Stimulated activated naive CD4-positive, alpha-beta T cell treated with Interleukin-2 at 50 U/mL for 16 hours (primary cell): ENCODE measurements around the gene RPTOR.
"Not testable (repeated sequence)": the region's sequence is repeated elsewhere in the genome, so short reads cannot be mapped to it uniquely, and the experiment has no call there.

Source experiments
- DNase-seq: peaks from one replicate; lab custom pipeline; 2025; lab: John Stamatoyannopoulos, UW

RPTOR gene

GRCh38 chr17:80722661-80723060, 178.0 kb downstream of the RPTOR start:
- DNase-seq, result no peak

DNA sequence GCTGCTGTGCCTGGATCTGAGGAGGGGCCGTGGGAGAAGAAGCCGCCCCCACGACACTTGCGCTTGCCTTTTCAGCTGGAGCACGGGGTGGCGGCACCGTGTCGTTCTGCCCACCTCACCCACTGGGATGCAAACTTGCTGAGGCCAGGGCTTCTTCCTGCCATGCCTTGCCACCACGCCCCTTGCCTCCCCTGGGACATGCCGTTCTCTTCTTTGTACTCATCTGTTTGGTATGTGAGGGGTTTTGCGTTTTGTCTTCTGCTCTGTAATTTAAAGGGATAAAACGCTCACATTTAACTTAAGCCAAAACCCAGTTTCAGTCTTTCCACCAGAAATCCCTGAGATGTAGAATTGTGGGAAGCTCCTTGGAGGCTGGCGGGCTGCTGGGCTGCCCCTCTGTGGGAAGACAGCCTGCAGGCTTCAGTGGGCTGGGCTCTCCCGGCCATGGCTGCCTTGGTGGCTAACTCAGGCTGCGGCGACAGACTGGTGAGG, 180.2 kb downstream of the RPTOR start:
- DNase-seq, result no peak

GRCh38 chr17:80725517-80725916, 180.9 kb downstream of the RPTOR start:
- DNase-seq, result no peak

- DNase-seq, result no peak
Measured at GRCh38 chr17:80726558-80727408, 182.1 kb downstream of the RPTOR start.

DNA sequence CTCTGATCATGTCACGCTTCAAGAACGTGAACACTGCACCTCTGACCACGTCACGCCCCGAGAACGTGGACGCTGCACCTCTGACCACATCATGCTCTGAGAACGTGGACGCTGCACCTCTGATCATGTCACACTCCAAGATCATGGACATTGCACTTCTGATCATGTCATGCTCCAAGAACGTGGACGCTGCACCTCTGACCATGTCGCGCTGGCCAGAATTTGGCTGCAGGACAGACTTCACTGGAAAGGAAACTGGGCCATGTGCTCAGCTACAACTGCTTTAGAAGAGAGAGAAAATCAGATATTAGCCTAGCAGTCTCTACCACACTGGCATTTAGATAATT, 182.7 kb downstream of the RPTOR start:
- no peak for DNase-seq

DNA sequence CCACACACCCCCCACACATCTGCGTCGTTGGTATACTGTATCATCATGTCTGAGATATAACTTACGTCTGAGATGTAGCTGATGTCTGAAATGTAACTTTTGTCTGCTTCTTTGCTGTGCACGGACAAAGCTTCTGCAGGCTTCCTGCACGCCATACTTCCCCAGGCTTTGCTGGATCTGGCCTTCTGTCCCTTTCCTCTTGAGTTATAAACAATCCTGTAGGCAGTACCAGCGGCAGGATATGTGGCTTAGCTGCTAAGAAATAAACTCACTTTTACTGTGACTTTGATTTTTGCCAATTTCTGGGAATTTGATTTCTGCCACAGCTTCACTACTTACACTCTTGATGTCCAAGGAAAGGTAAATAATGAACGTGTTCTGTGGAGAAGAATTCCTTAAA, 184.4 kb downstream of the RPTOR start:
- no peak for DNase-seq

DNA sequence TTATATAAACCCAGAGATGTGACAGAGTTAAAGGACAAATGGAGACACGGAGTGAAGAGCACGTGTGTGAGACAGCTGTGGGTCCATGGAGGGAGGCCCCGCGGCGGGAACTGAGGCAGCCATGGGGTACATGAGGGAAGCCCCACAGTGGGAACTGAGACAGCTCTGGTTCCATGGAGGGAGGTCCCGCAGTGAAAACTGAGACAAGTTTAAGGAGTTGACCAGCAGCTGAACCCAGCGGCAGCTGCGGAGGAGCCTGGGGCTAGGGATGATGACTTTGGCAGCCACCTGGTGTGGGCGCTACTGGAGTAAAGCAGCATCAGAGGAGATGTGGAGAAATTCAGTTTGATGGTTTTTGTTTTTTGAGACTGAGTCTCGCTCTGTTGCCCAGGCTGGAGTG, 185.1 kb downstream of the RPTOR start:
- no peak for DNase-seq

DNA sequence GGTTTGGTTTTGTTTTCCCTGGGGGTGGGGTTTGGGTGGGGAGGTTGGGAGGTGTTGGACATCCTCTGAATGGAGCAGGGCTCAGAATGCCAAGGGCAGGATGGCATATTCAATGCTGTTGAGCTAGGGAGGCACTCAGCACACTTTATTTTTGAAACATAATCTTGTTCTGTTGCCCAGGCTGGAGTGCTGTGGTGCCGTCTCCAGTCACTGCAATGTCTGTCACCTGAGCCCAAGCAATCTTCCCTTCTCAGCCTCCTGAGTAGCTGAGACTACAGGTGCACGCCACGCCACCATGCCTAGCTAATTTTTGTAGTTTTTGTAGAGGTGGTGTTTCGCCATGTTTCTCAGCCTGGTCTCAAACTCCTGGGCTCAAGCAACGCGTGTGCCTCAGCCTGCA, 186.1 kb downstream of the RPTOR start:
- no peak for DNase-seq

DNA sequence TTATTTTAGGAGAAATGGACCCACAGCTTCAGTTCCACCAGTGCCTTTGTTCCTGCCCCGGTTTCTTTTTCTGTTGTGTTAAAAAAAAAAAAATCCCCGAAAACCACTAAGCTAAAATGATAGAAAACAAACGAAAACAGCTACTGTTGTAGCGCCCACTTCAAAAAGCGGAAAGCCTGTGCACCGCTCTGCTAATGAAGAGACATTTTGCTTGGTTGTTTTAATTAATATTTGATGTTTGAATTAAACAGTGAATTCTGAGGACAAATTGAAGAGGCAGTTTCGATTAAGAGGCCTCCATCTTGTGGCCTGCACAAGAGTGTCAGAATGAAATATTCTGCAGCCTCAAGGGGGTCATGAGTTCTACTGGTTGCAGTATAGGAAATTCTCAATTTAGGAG, 186.7 kb downstream of the RPTOR start:
- no peak for DNase-seq

GRCh38 chr17:80732268-80732667, 187.6 kb downstream of the RPTOR start:
- no peak for DNase-seq

GRCh38 chr17:80737106-80738019, 192.7 kb downstream of the RPTOR start:
- no peak for DNase-seq

DNA sequence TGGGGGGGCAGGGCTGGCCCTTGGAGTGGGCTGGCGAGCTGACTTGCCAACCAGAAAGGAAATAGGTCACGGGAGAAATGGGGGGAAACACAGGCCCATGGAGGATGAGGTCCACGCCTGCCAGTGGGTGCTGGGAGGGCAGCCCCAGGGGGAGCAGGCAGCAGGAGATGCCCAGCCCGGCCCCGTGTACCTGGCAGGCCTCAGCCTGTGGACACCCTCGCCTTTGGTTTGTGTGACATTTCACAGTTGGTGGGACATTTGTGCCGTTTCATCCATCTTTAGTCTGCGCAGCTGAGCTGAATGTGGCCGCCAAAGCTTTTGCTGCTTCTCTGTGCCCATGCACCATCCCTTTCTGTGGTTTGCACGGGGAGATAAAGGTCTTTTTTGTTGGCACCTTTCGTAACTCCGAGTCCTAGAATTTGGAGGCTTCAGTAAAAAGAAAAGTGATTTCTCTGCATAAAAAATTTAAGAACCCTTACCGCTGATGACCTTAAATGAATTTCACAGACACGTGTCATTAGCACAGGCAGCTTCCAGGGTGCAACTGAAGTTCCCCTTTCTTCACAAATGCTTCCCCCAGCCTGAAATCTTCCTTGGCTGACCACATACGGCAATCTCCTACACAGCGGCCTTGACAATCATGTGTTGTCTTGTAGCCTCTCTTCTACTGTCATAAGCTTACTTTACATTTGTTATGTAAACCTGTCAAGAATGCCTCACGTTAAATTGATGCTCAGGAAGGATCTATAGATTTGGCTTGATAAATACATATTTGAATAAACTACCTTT, 193.6 kb downstream of the RPTOR start:
- DNase-seq, result no peak

- DNase-seq, result no peak
Measured at GRCh38 chr17:80738987-80739730, 194.5 kb downstream of the RPTOR start.

- DNase-seq, result no peak
Measured at GRCh38 chr17:80740141-80740540, 195.5 kb downstream of the RPTOR start.

GRCh38 chr17:80742091-80742490, 197.5 kb downstream of the RPTOR start:
- no peak for DNase-seq

DNA sequence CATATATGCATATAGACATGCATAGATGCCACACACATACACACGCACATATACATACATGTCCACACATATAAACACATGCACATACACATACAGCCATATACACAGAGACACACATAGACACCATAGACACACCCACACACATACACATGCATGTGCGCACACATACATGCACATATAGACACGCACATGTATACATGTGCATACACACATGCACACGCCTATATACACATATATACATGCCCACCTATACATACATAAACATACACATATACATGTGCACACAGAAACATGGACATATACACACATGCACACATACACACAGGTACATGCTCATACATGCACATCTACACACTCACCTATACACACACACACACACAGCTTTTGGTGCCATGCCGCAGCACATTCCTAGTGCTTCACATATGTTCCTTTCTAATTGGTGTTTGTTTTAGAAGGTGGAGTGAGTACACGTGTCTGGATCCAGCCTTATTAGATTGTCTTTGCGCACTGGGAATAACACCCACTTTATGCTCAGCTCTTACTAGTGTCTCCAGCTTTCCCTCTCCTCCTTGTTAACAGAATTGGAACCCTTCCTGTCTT, 198.0 kb downstream of the RPTOR start:
- no peak for DNase-seq

DNA sequence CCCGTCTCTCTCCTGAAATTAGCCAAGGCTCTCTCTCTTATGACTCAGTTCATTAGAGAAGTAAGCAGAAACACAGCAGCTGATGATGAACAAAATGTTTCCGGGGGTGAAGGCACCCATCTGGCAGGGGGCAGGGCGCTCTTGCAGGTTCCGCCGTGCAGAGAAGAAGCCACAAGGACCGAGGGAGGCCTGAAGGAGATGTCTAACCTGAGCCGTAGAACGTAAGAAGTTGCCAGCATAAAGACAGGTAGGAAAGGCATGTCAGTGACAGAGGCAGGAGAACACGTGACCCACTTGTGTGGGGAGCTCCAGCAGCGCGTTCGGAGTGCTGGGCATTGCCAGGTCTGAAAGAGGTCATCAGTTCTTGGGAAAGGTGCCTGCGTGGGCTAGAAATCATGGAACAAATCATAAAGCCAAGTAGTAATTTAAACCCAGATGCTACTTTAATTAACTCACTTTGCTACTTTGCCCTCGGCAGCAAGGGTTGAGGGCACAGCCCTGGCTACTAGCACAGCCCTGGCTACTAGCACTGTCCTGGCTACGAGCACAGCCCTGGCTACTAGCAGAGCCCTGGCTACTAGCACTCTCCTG, 198.6 kb downstream of the RPTOR start:
- no peak for DNase-seq

GRCh38 chr17:80743973-80744372, 199.3 kb downstream of the RPTOR start:
- not testable (repeated sequence) for DNase-seq

GRCh38 chr17:80744725-80745124, 200.1 kb downstream of the RPTOR start:
- DNase-seq, result not testable (repeated sequence)

GRCh38 chr17:80745183-80745582, 200.5 kb downstream of the RPTOR start:
- DNase-seq, result no peak
